Spleen (tissue), 11 donors: Measurements from ENCODE around the gene TMEM204. TPM values are rescaled to one million over a fixed set of nuclear protein-coding genes. Genes with fewer than 3 reads are reported as not detected.
A peak's percentile ranks its signal among the peaks of the same experiment; 100 is the strongest.

Source experiments
- DNase-seq: peaks from one replicate; pipeline ENCODE4 v3.0.0-alpha.2; 2020
- H3K27ac ChIP-seq, 8 donors: fragments of 200-600 bp; sonication (generic) in 7 of 8; 1 replicate in 4 of 8; 2 replicates in 4 of 8; pipeline versions ENCODE4 v1.5.0 to v1.8.0; 2016 to 2021; ENCODE audit warnings: inconsistent platforms in 4 of 8, mild to moderate bottlenecking in 4 of 8, moderate library complexity in 1 of 8
- H3K27me3 ChIP-seq, 7 donors: fragments of 200-600 bp; sonication (generic) in 6 of 7; replicated peaks in 1 of 7; 1 replicate in 4 of 7; 2 replicates in 3 of 7; pipeline versions ENCODE4 v1.5.0 to v1.8.0; 2016 to 2021; ENCODE audit warnings: inconsistent platforms in 3 of 7, mild to moderate bottlenecking in 1 of 7
- H3K36me3 ChIP-seq, 6 donors: fragments of 200-600 bp; sonication (generic) in 5 of 6; 1 replicate in 4 of 6; 2 replicates in 2 of 6; pipeline versions ENCODE4 v1.5.0 to v1.8.0; 2016 to 2021; ENCODE audit warnings: inconsistent platforms in 2 of 6
- H3K4me1 ChIP-seq, 6 donors: fragments of 200-600 bp; sonication (generic) in 5 of 6; 1 replicate in 3 of 6; 2 replicates in 3 of 6; pipeline versions ENCODE4 v1.5.0 to v1.8.0; 2016 to 2021; ENCODE audit warnings: inconsistent platforms in 3 of 6
- H3K4me3 ChIP-seq, 8 donors: fragments of 200-600 bp; sonication (generic) in 7 of 8; 1 replicate in 4 of 8; 2 replicates in 4 of 8; pipeline versions ENCODE4 v1.5.0 to v1.8.0; 2016 to 2021; ENCODE audit warnings: inconsistent platforms in 4 of 8, mild to moderate bottlenecking in 4 of 8, moderate library complexity in 2 of 8
- H3K9me3 ChIP-seq, 8 donors: fragments of 200-600 bp; sonication (generic) in 7 of 8; 1 replicate in 4 of 8; 2 replicates in 4 of 8; pipeline versions ENCODE4 v1.5.0 to v1.8.0; 2016 to 2021; ENCODE audit warnings: inconsistent platforms in 4 of 8
- CTCF ChIP-seq, 11 experiments: fragments of 200-600 bp in 7 of 11; fragments of 450-650 bp in 4 of 11; sonication (generic) in 4 of 11; IDR thresholded peaks in 8 of 11; conservative IDR thresholded peaks in 3 of 11; 1 replicate in 7 of 11; 2 replicates in 4 of 11; pipeline versions ENCODE4 v1.4.0 to v1.8.0; 2016 to 2021; ENCODE audit warnings: antibody characterized with exemption in 11 of 11, inconsistent platforms in 4 of 11, mild to moderate bottlenecking in 1 of 11
- POLR2A ChIP-seq, 3 donors: fragments of 450-650 bp; IDR thresholded peaks; one replicate each; pipeline ENCODE4 v1.5.1; 2017; ENCODE audit warnings: antibody characterized with exemption in 3 of 3, mild to moderate bottlenecking in 1 of 3
- POLR2AphosphoS5 ChIP-seq, 3 donors: sonication (generic); formaldehyde crosslinking; IDR thresholded peaks; one replicate each; pipeline ENCODE4 v1.5.1; 2017; ENCODE audit warnings: antibody characterized with exemption in 3 of 3
- WGBS, 5 donors: extraction: QIAGEN DNeasy Blood & Tissue Kit in 3 of 5; methylation state at CpG; one replicate each; pipeline versions ENCODE4 v1.1.5 to v1.1.7; 2013 to 2018; 5-methylcytosine and 5-hydroxymethylcytosine counted together
- intact Hi-C: fragments of 100-400 bp; cut with DNase I; formaldehyde crosslinking; loops from one replicate; pipeline ENCODE4 v1.15.0; 2023; ENCODE audit warnings: low total_unique reads
- polyA plus RNA-seq, 3 donors: library from polyadenylated mRNA; stranded (reverse); fragments of 200-250 nt; gene quantifications; one replicate each; pipeline ENCODE4 v1.2.1, GENCODE V29; 2013
- total RNA-seq, 7 donors: library from RNA; depleted of rRNA in 3 of 7; stranded (reverse); fragments of >200 nt in 3 of 7; fragmentation: NEBNext Ultra II Directional in 4 of 7; extraction: Animal tissue kit (Norgen Biotek cat#: 25700) in 4 of 7; gene quantifications; one replicate each; pipeline versions ENCODE4 v1.1.0 to v1.2.1, GENCODE V29; 2016 to 2021
- donor health status: healthy with polysubstance abuse.
- donor health status: DM: no; HTN: no; CAD: no; lungs with moderate emphysema.
- donor health status: DM: no; HTN: no; CAD: no.
- donor health status: Bipolar disorder and iron deficiency.
- donor health status: healthy.
- donor health status: DM: no; HTN: no; CAD: no.
- donor health status: DM: yes; HTN: yes; CAD: no.

Gene TMEM204
- total and polyA plus RNA-seq, 10 donors, result 10.1 to 47.1 (median 23.1) TPM

- no peak for TF ChIP-seq POLR2AphosphoS5 (IDR thresholded peaks at IDR 0.05)
- no peak for TF ChIP-seq POLR2A (IDR thresholded peaks at IDR 0.05)
- TF ChIP-seq CTCF (IDR thresholded peaks at IDR 0.05 in 8 of 11, conservative IDR thresholded peaks at IDR 0.05 in 3 of 11), result no peak
- 85 to 96% (median 91%) methylated on average over 4 to 26 of the region's 26 CpGs for WGBS, 5 donors
- H3K4me1 ChIP-seq, result peaks cover 0 to 48% (median 15%) of the 10 kb centered on the region in 6 donors
- H3K4me3 ChIP-seq, result no peak overlapping the region
- DNase-seq, result no peak
- peaks cover 0 to 21% (median 17%) of the 10 kb centered on the region in 8 donors for H3K9me3 ChIP-seq
- peaks cover 0 to 57% (median 31%) of the 10 kb centered on the region in 6 donors for H3K36me3 ChIP-seq
- intact Hi-C loops, result no loop called here
- H3K27ac ChIP-seq, result no peak overlapping the region
- no peaks in the 10 kb centered on the region for H3K27me3 ChIP-seq
Measured at GRCh38 chr16:1510941-1511351, 22.5 kb upstream of the TMEM204 start.

GRCh38 chr16:1511662-1512569 is 21.6 kb upstream of the TMEM204 start:
- H3K4me1 ChIP-seq, result peaks cover 0 to 48% (median 15%) of the 10 kb centered on the region in 6 donors
- peak overlapping the region in 4 of 8 donors; percentile 41 to 73 (median 50) for H3K27ac ChIP-seq
- peaks cover 0 to 47% (median 22%) of the 10 kb centered on the region in 6 donors for H3K36me3 ChIP-seq
- WGBS, 5 donors, result 69 to 83% (median 78%) methylated on average over 25 to 30 of the region's 30 CpGs
- TF ChIP-seq POLR2A (IDR thresholded peaks at IDR 0.05), result no peak
- no peak for TF ChIP-seq POLR2AphosphoS5 (IDR thresholded peaks at IDR 0.05)
- intact Hi-C loops, result no loop called here
- no peak overlapping the region for H3K4me3 ChIP-seq
- peaks cover 0 to 21% (median 17%) of the 10 kb centered on the region in 8 donors for H3K9me3 ChIP-seq
- H3K27me3 ChIP-seq, result no peaks in the 10 kb centered on the region
- DNase-seq, result no peak

- H3K27me3 ChIP-seq, result no peaks in the 10 kb centered on the region
- H3K4me3 ChIP-seq, result no peak overlapping the region
- intact Hi-C loops, result no loop called here
- peaks cover 0 to 48% (median 15%) of the 10 kb centered on the region in 6 donors for H3K4me1 ChIP-seq
- peaks cover 0 to 21% (median 17%) of the 10 kb centered on the region in 8 donors for H3K9me3 ChIP-seq
- TF ChIP-seq POLR2AphosphoS5 (IDR thresholded peaks at IDR 0.05) (peak in 2 of 3 donors; percentile 37 to 59), CTCF (IDR thresholded peaks at IDR 0.05 in 8 of 11, conservative IDR thresholded peaks at IDR 0.05 in 3 of 11) (no peak), POLR2A (IDR thresholded peaks at IDR 0.05) (no peak)
- H3K36me3 ChIP-seq, result peaks cover 0 to 39% (median 17%) of the 10 kb centered on the region in 6 donors
- peak overlapping the region in 4 of 8 donors; percentile 41 to 73 (median 50) for H3K27ac ChIP-seq
- no peak for DNase-seq
- WGBS, 5 donors, result 75 to 87% (median 81%) methylated on average over 15 of the region's 15 CpGs
Measured at GRCh38 chr16:1512774-1513173, 20.7 kb upstream of the TMEM204 start.

GRCh38 chr16:1514507-1514906 is 19.0 kb upstream of the TMEM204 start:
- H3K36me3 ChIP-seq, result peaks cover 0 to 37% (median 9%) of the 10 kb centered on the region in 6 donors
- WGBS, 5 donors, result 65 to 100% (median 97%) methylated on average over 3 of the region's 3 CpGs

More at GRCh38 chr16:1514507-1514906, 19.0 kb upstream of the TMEM204 start:
- intact Hi-C loops, result no loop called here
- no peak for TF ChIP-seq CTCF (IDR thresholded peaks at IDR 0.05 in 8 of 11, conservative IDR thresholded peaks at IDR 0.05 in 3 of 11)
- TF ChIP-seq POLR2AphosphoS5 (IDR thresholded peaks at IDR 0.05), result no peak
- no peak for TF ChIP-seq POLR2A (IDR thresholded peaks at IDR 0.05)
- peaks cover 0 to 21% (median 17%) of the 10 kb centered on the region in 8 donors for H3K9me3 ChIP-seq
- H3K4me1 ChIP-seq, result peaks cover 0 to 39% (median 11%) of the 10 kb centered on the region in 6 donors
- no peak for DNase-seq
- H3K27me3 ChIP-seq, result no peaks in the 10 kb centered on the region
- no peak overlapping the region for H3K27ac ChIP-seq
- no peak overlapping the region for H3K4me3 ChIP-seq
